Esophagus (tissue), 2 donors: ENCODE data around the gene DSG3. TPM values are rescaled to one million over a fixed set of nuclear protein-coding genes. Genes with fewer than 3 reads are reported as not detected.

ENCODE experiments used
- H3K27ac ChIP-seq, 2 donors: one replicate each; pipeline ENCODE4 v1.5.1; 2013; ENCODE audit warnings: low read depth in 2 of 2, mild to moderate bottlenecking in 2 of 2, inconsistent platforms in 1 of 2, low read length in 1 of 2, moderate library complexity in 1 of 2
- H3K27me3 ChIP-seq, 2 donors: one replicate each; pipeline ENCODE4 v1.6.1; 2013; ENCODE audit warnings: low read length in 2 of 2, control low read depth in 1 of 2, mild to moderate bottlenecking in 1 of 2; ENCODE audit not compliant: insufficient read depth in 2 of 2, control insufficient read depth in 1 of 2
- H3K36me3 ChIP-seq, 2 donors: one replicate each; pipeline ENCODE4 v1.6.1; 2013; ENCODE audit warnings: low read length in 1 of 2; ENCODE audit not compliant: control insufficient read depth in 2 of 2, insufficient read depth in 2 of 2
- H3K4me1 ChIP-seq, 2 donors: one replicate each; pipeline ENCODE4 v1.6.1; 2013; ENCODE audit warnings: low read length in 1 of 2; ENCODE audit not compliant: control insufficient read depth in 2 of 2, insufficient read depth in 2 of 2
- H3K4me3 ChIP-seq, 2 donors: one replicate each; pipeline ENCODE4 v1.5.1; 2013; ENCODE audit warnings: low read length in 2 of 2, mild to moderate bottlenecking in 2 of 2, low read depth in 1 of 2, moderate library complexity in 1 of 2
- H3K9me3 ChIP-seq, 2 donors: one replicate each; pipeline ENCODE4 v1.6.1; 2013; ENCODE audit warnings: mild to moderate bottlenecking in 2 of 2, low read depth in 1 of 2, low read length in 1 of 2, moderate library complexity in 1 of 2; ENCODE audit not compliant: control insufficient read depth in 2 of 2, insufficient read depth in 1 of 2
- WGBS, 2 donors: extraction: QIAGEN DNeasy Blood & Tissue Kit; methylation state at CpG; one replicate each; pipeline ENCODE4 v1.1.7; 2013; 5-methylcytosine and 5-hydroxymethylcytosine counted together
- polyA plus RNA-seq, 2 donors: library from polyadenylated mRNA; stranded (reverse); fragments of 200-250 nt; gene quantifications; one replicate each; pipeline ENCODE4 v1.2.3, GENCODE V29; 2013
- donor health status: healthy with polysubstance abuse.
- donor health status: Bipolar disorder and iron deficiency.

DSG3 gene
- polyA plus RNA-seq, 2 donors, result 130 to 305 TPM

DNA sequence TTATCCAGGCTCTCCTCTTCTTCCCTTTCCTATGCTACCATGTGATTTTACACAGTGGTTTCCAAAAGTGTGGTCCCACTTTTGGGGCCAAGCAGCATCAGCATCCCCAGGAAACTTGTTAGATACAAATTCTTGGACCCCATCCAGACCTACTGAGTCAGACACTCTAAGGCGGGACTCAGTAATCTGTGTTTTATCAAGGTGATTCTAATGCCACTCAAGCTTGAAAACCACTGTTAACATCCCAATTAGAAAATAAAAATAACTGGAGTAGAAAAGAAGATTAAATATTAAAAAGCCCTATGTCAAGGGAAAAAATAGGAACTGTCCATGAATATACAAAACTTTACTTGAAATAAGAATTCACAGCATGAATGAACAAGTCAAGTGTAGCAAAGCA is 61.2 kb downstream of the DSG3 start:
- Histone ChIP-seq H3K4me3 (no peak overlapping the region), H3K36me3 (no peaks in the 10 kb centered on the region), H3K27me3 (no peaks in the 10 kb centered on the region), H3K9me3 (no peaks in the 10 kb centered on the region), H3K4me1 (peaks cover 0 to 6% of the 10 kb centered on the region in 2 donors), H3K27ac (peak overlapping the region; percentile 17 to 47)
- WGBS, 2 donors, result 43 to 47% methylated on average over 1 of the region's 1 CpG

DNA sequence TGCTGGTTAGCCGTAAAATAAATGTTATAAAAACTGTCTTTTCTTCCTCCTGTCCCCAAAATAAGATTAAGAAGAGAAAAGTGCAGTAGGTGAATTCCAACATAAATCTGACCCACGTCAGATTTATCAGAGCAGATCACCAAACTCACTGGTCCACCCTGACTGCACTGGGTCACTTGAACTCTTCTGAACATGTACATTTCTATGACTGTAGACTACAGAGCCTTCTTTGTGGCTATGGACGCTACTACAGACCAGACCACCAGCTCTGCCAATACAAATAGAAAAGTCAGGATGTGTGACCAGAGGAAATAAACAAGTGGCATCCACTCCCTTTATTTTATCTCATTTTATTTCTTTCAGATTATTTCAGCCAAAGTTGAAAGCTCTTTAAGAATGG is 62.0 kb downstream of the DSG3 start:
- Histone ChIP-seq H3K27me3 (no peaks in the 10 kb centered on the region), H3K4me1 (peaks cover 0 to 6% of the 10 kb centered on the region in 2 donors), H3K4me3 (no peak overlapping the region), H3K9me3 (no peaks in the 10 kb centered on the region), H3K36me3 (no peaks in the 10 kb centered on the region), H3K27ac (peak overlapping the region; percentile 60 to 73)
- WGBS, 2 donors, result 60 to 64% methylated on average over 3 of the region's 3 CpGs

DNA sequence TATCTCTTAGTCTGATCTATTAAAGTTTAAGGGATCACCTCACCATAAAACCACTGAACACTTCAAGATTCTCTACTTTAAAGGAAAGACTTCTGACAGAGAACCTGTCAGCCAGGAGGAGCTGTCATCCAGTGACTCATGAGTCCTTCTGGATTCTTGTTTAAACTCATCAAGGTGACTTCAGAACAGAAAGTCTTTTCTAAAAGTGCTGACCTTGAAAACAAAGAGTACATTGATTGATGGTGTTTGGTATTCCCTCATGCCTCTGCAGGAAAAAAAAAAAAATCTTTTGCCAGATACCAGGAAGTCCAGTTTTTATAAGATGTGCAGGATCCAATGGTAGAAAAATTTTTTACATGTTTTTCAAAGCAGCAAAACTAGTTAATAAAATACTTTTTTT is 62.8 kb downstream of the DSG3 start:
- no peak overlapping the region for H3K4me3 ChIP-seq
- peak overlapping the region; percentile 80 to 85 for H3K27ac ChIP-seq
- no peaks in the 10 kb centered on the region for H3K27me3 ChIP-seq
- H3K4me1 ChIP-seq, result peaks cover 0 to 6% of the 10 kb centered on the region in 2 donors
- H3K36me3 ChIP-seq, result no peaks in the 10 kb centered on the region
- no peaks in the 10 kb centered on the region for H3K9me3 ChIP-seq

DNA sequence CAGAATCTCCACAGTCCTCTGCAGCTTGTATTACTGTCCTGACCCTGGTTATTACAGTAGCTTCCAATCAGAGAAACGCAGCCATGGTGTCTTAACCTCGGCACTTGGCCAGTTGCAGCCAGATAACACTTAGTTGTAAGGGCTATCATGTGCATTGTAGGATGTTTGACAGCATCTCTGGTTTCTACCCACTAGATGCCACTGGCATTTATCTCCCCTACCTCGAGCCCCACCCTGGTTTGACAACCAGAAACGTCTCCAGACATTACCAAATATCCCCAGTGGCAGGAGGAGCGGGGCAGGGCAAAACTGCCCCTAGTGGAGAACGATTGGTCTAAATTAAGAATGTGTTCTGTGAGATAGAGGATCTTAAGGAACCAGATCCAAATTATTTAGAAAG is 63.6 kb downstream of the DSG3 start:
- WGBS, 2 donors, result 47 to 58% methylated on average over 6 of the region's 6 CpGs
- peak overlapping the region; percentile 80 to 85 for H3K27ac ChIP-seq
- no peaks in the 10 kb centered on the region for H3K27me3 ChIP-seq
- no peaks in the 10 kb centered on the region for H3K9me3 ChIP-seq
- no peaks in the 10 kb centered on the region for H3K36me3 ChIP-seq
- no peak overlapping the region for H3K4me3 ChIP-seq
- peaks cover 0 to 6% of the 10 kb centered on the region in 2 donors for H3K4me1 ChIP-seq

DNA sequence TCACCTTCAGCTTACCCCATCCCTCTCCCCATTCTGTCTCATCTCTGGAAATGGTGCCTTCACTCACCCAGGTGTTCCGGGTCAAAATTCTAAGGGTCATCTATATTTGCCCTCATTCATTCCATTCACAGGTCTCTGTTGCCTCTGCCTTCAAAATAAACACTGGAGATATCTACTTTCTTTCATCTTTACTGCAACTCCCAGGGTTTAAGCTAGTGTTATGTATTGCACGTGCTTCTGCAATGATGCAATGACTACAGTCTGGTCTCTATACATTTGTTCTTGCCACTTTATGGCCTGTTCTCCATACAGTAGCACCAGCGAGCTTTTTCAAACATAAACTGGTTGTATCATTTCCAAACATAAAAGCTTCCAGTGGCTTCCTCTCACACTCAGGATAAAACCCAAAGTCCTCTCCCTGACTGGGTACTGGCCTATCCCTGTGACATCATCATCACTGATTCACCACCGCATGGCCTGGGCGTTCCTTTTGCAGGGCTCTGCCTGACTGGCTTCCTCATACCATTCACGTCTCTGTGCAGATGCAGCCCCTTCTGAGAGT is 64.7 kb downstream of the DSG3 start:
- no peak overlapping the region for H3K4me3 ChIP-seq
- H3K9me3 ChIP-seq, result no peaks in the 10 kb centered on the region
- no peaks in the 10 kb centered on the region for H3K36me3 ChIP-seq
- H3K27ac ChIP-seq, result peak overlapping the region; percentile 66 to 95
- H3K4me1 ChIP-seq, result peaks cover 0 to 6% of the 10 kb centered on the region in 2 donors
- WGBS, 2 donors, result 44 to 48% methylated on average over 6 of the region's 6 CpGs
- H3K27me3 ChIP-seq, result no peaks in the 10 kb centered on the region

DNA sequence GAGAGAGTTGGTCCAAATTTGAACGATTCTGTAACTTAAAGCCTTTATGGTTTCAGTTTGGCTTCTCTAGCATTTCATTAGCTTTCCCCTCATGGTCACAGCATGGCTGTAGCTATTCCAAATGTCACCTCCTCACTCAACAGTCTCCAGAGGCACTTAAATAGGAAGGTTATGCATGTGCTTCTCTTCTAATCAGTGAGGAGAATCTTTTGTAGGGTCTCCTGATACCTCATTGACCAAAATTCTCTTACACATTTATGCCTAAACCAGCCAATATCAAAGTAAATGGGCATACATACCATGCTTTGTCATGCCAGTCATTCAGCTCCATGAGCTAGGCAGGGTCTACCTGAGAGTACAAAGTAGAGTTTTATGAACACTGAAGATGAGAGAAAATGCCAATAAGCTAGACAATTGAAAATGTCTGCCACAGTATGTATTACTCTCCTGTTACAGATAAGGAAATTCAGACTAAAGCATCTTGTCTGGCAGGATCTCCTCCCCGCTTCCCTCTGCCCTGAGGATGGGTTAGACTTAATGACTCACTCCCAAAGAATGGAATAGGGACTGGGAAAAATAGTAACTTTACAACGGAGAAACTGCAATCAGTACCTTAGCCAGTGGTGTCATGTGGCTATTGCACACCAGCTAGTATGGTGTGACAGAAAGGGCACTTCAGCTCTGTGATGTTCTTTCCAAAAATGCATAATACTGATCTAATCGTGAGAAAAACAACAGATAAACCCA is 65.8 kb downstream of the DSG3 start:
- Histone ChIP-seq H3K27ac (peak overlapping the region in 1 of 2 donors; percentile 35), H3K9me3 (no peaks in the 10 kb centered on the region), H3K36me3 (no peaks in the 10 kb centered on the region), H3K4me1 (peaks cover 0 to 6% of the 10 kb centered on the region in 2 donors), H3K27me3 (no peaks in the 10 kb centered on the region), H3K4me3 (no peak overlapping the region)
- WGBS, 2 donors, result 49 to 55% methylated on average over 4 of the region's 4 CpGs

DNA sequence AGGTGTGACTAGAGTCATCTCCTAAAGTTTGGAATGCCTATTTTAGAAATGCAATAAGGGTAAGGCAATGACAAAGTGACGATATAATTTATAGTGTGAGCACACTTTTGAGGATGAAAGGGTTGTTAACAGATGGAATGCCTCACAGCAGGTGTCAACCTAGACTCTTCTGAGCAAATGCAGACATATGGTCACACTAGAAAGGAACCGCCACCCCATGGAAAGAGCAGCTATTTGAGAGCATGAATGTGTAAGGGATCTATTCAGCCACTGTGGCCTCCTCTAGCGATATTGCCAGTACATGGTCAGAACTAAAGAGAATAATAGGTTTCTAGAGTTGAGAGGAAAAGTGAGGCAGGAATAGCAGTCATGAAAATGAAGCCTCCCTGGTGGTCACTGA is 68.9 kb downstream of the DSG3 start:
- Histone ChIP-seq H3K9me3 (no peaks in the 10 kb centered on the region), H3K36me3 (no peaks in the 10 kb centered on the region), H3K4me1 (peaks cover 0 to 2% of the 10 kb centered on the region in 2 donors), H3K27ac (no peak overlapping the region), H3K4me3 (no peak overlapping the region), H3K27me3 (no peaks in the 10 kb centered on the region)
- 87 to 91% methylated on average over 3 of the region's 3 CpGs for WGBS, 2 donors

DNA sequence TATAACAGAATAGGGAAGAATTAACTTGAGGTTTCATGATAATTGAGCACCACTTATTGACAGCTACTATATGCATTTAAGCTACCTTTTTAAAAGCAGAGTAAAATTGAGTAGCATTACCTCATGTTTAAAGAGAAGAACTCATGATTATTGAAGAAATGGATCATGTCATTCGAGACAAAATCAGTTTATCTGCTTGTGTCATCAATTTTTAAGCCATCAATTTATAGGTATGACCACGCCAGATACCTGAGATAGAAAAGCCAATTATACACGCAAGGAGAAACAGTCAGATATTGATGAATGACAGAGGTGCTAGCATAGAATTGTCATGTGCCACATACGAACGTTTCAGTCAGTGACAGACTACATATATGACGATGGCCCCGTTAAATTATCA is 78.8 kb downstream of the DSG3 start:
- no peaks in the 10 kb centered on the region for H3K4me1 ChIP-seq
- H3K4me3 ChIP-seq, result no peak overlapping the region
- peaks cover 0 to 2% of the 10 kb centered on the region in 2 donors for H3K36me3 ChIP-seq
- WGBS, 2 donors, result 79 to 88% methylated on average over 7 of the region's 7 CpGs
- no peak overlapping the region for H3K27ac ChIP-seq
- H3K27me3 ChIP-seq, result no peaks in the 10 kb centered on the region
- no peaks in the 10 kb centered on the region for H3K9me3 ChIP-seq
